CD4-positive, alpha-beta T cell treated with Interleukin-2 at 100 ng/mL for 4 hours (primary cell): ENCODE results near the gene IRF5.
"Not testable (repeated sequence)": the region's sequence is repeated elsewhere in the genome, so short reads cannot be mapped to it uniquely, and the experiment has no call there.

Experiments
- DNase-seq: peaks from one replicate; pipeline ENCODE4 v3.0.0-alpha.2; 2020; ENCODE audit warnings: low spot score

Gene IRF5

DNA sequence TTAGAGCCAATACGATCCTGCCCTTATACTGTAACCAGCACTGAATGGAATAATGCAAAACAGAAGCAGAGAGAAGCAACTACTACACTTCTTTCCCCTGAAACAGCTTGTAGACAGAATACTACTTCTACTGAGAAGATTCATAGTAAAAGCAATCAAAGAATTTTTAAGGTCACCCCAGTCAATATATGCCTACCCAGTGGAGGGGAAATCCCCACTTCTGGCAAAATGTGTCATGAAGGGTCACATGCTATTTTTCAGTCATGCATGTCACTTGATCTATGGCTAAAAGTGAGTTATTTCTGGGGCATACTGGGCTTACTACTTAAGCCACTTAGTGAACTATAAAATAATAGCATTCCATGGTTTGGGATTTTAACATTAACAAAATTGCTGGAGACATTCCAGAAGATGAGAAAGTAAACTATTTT, 25.6 kb downstream of the IRF5 start:
- DNase-seq = peak; percentile 42

GRCh38 chr7:128968624-128969023, 30.9 kb downstream of the IRF5 start:
- DNase-seq = no peak

DNA sequence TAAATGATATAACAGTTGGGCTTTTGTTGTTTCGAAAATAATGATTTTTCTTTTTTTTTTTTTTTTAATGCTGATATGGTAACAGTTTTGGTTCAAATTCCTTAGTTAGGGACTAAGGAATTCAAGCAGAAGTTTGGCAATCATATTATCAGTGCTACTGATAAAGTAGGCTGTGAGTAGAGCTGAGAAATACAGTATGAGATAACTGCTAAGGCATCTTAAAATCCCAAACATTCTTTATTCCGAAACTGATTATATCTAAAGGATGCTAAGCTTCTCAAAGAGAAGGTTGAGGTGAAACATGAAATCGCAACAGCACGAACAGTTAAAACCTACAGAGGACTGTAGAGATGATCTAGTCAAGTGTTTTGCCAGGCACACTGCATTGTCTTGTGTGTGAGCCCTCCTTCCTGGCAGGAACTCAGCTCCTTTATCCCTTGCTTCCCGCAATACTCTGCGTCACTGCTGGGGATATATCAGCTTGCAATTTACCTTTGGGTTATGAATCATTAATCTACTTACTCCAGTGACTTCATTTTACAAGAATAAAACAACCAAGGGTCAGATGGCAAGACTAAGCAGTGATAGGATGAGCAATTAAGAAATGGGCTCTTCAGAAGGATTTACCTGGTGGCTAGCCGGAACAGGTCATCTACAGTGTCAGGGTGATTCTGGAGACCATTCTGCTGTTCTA, 36.7 kb downstream of the IRF5 start:
- no peak for DNase-seq

GRCh38 chr7:128982105-128982504, 44.4 kb downstream of the IRF5 start:
- DNase-seq = no peak

DNA sequence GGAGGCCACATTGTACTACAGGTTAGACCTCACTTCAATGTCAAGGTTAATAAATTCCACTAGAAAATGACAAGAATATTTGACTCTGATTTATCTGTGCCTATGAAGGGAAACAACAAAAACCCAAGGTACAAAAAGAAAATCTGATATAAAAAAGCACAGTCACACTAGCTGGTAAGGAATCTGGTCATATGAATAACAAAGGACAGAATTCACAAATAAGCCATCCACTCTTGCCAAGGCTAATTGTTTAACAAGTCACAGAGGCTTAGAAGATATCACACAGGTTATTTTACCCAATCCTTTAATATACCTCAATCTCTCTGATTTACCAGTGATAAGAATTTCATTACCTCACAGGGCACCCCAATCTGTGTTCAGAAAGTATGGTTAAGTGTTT, 47.9 kb downstream of the IRF5 start:
- no peak for DNase-seq

DNA sequence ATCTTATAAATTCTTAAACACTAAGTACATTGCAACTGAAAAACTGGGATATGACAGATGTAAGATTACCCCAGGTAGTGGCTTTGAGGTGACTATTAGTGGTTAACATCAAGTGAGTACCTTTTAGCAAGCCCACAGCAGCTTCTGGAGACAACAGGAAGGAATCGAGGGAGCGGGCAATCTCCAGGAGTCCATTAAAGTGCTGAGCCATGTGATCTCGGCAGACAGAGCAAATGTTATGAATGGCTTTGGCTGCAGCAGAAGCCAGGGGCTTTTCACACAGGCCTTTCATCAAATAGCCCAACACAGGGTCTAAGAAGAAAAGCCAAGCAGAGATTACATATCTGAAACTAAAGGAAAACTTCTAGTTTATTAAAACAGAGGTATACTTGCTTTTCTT, 48.9 kb downstream of the IRF5 start:
- no peak for DNase-seq

DNA sequence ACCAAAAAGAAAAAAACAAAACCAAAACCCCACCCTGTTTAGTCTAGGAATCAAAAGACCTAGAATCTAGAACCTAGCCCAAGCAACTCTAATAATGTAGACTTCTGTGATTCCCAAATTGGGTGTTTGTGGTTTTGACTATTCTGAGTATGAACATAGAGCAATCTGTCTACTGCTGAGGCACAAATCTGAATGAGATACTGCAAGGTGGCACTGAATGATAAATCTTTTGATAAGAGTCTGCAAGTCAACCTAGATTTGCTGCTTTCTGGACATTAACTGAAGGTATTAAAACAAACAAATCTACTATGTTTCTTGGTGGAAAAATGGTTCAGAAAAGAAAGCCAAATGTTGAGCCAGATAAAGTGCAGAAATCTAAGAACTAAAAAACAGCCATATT, 50.6 kb downstream of the IRF5 start:
- no peak for DNase-seq

- DNase-seq = no peak
These were observed 52.2 kb downstream of the IRF5 start for GRCh38 chr7:128989961-128990360.

DNA sequence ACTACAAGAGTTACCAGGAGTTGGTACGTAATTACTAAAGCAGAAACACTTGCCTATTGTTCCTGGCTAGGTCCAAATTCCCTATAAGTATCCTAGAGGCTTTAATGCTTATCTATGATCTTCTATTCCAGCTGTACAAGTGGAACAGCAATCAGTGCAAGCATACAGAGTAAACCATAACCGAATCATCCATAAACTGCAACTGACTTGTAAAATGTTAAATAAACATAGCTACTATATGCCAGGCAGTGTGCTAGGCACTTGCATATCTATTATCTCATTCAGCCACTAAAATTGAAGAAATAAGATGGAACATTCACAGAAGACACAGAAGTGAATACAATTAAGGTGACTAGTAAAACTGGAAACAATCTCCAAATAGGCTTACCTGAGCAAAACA, 55.7 kb downstream of the IRF5 start:
- DNase-seq = no peak

DNA sequence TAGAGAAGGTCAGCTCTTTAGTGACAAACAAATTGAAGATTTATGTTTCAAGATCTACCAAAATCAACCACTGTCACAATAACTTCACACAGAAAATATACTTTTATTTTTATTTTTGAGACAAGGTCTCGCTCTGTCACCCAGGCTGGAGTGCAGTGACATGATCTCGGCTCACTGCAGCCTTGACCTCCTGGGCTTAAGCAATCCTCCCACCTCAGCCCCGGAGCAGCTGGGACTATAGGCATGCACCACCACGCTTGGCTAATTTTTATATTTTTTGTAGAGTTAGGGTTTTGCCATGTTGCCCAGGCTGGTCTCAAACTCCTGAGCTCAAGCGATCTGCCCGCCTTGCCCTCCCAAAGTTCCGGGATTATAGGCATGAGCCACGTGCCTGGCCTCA, 56.8 kb downstream of the IRF5 start:
- not testable (repeated sequence) for DNase-seq

DNA sequence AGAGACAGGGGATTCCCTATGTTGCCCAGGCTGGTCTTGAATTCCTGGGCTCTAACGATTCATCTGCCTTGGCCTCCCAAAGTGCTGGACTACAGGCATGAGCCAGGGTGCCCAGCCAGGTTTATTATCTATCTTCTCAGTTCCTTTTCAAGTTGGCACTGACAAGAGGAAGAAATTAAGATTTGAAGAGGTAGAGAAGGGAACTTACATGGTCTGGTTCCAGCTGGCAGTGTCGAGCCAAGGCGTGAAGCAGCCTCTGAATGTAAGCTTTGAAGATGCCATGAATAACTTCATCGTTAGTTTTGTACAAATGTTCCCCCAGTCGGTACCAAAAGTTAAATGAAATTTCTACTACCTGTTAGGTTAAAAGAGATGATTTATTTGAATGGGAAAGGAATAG, 59.5 kb downstream of the IRF5 start:
- DNase-seq = no peak
